ENCODE measurements around the gene NUTM2F. TPM values are rescaled to one million over a fixed set of nuclear protein-coding genes. Genes with fewer than 3 reads are reported as not detected.
"Not testable (repeated sequence)": the region's sequence is repeated elsewhere in the genome, so short reads cannot be mapped to it uniquely, and the experiment has no call there.

The NUTM2F gene
- total RNA-seq, 1 donor from 2014 or later: not detected

GRCh38 chr9:94287877-94288513, 40.4 kb downstream of the NUTM2F start:
- Mint-ChIP-seq H3K4me1 (ENCODE audit: unreplicated experiment) (peaks cover 9% of the 10 kb centered on the region), H3K36me3 (peaks cover 40% of the 10 kb centered on the region), H3K4me3 (no peak overlapping the region), H3K9me3 (no peaks in the 10 kb centered on the region), H3K27me3 (no peaks in the 10 kb centered on the region), H3K27ac (no peak overlapping the region)
- DNase-seq (ENCODE audit: extremely low spot score, unreplicated experiment): no peak
- TF ChIP-seq CTCF (conservative IDR thresholded peaks at IDR 0.05): no peak

- no peak for TF ChIP-seq CTCF (conservative IDR thresholded peaks at IDR 0.05)
Observed at GRCh38 chr9:94286116-94286515, 42.3 kb downstream of the NUTM2F start.

GRCh38 chr9:94281101-94281500, 47.3 kb downstream of the NUTM2F start:
- no peak for TF ChIP-seq CTCF (conservative IDR thresholded peaks at IDR 0.05)
- H3K9me3 Mint-ChIP-seq: peaks cover 9% of the 10 kb centered on the region
- H3K27ac Mint-ChIP-seq: no peak overlapping the region
- H3K4me1 Mint-ChIP-seq (ENCODE audit: unreplicated experiment): no peaks in the 10 kb centered on the region
- peaks cover 45% of the 10 kb centered on the region for H3K36me3 Mint-ChIP-seq
- H3K4me3 Mint-ChIP-seq: no peak overlapping the region
- no peaks in the 10 kb centered on the region for H3K27me3 Mint-ChIP-seq
- DNase-seq (ENCODE audit: extremely low spot score, unreplicated experiment): no peak

More at GRCh38 chr9:94286116-94286515, 42.3 kb downstream of the NUTM2F start:
- Mint-ChIP-seq H3K27me3 (no peaks in the 10 kb centered on the region), H3K4me1 (ENCODE audit: unreplicated experiment) (peaks cover 6% of the 10 kb centered on the region), H3K27ac (no peak overlapping the region), H3K9me3 (no peaks in the 10 kb centered on the region), H3K36me3 (peaks cover 38% of the 10 kb centered on the region), H3K4me3 (no peak overlapping the region)
- DNase-seq (ENCODE audit: extremely low spot score, unreplicated experiment): no peak

- no peak for DNase-seq (ENCODE audit: extremely low spot score, unreplicated experiment)
- Mint-ChIP-seq H3K4me1 (ENCODE audit: unreplicated experiment) (no peaks in the 10 kb centered on the region), H3K27ac (no peak overlapping the region), H3K9me3 (peaks cover 9% of the 10 kb centered on the region), H3K36me3 (peaks cover 45% of the 10 kb centered on the region), H3K27me3 (no peaks in the 10 kb centered on the region), H3K4me3 (no peak overlapping the region)
- TF ChIP-seq CTCF (conservative IDR thresholded peaks at IDR 0.05): no peak
Observed at GRCh38 chr9:94280409-94280989, 47.9 kb downstream of the NUTM2F start.

GRCh38 chr9:94277885-94278536, 50.4 kb downstream of the NUTM2F start:
- H3K4me1 Mint-ChIP-seq (ENCODE audit: unreplicated experiment): no peaks in the 10 kb centered on the region
- H3K27ac Mint-ChIP-seq: no peak overlapping the region
- no peak for TF ChIP-seq CTCF (conservative IDR thresholded peaks at IDR 0.05)
- H3K9me3 Mint-ChIP-seq: peaks cover 9% of the 10 kb centered on the region
- DNase-seq (ENCODE audit: extremely low spot score, unreplicated experiment): no peak
- no peaks in the 10 kb centered on the region for H3K27me3 Mint-ChIP-seq
- H3K4me3 Mint-ChIP-seq: no peak overlapping the region
- peaks cover 48% of the 10 kb centered on the region for H3K36me3 Mint-ChIP-seq

GRCh38 chr9:94277029-94277428, 51.4 kb downstream of the NUTM2F start:
- peaks cover 43% of the 10 kb centered on the region for H3K36me3 Mint-ChIP-seq
- not testable (repeated sequence) for H3K9me3 Mint-ChIP-seq; H3K4me1 Mint-ChIP-seq (ENCODE audit: unreplicated experiment); H3K27ac Mint-ChIP-seq; H3K27me3 Mint-ChIP-seq; H3K4me3 Mint-ChIP-seq; DNase-seq (ENCODE audit: extremely low spot score, unreplicated experiment)

Measured in type B pancreatic cell (in vitro differentiated cells).